ENCODE results near the gene TBX15. TPM values are rescaled to one million over a fixed set of nuclear protein-coding genes. Genes with fewer than 3 reads are reported as not detected.

Gene TBX15
- total RNA-seq, 1 experiment from 2014 or later, result 1.9 TPM

DNA sequence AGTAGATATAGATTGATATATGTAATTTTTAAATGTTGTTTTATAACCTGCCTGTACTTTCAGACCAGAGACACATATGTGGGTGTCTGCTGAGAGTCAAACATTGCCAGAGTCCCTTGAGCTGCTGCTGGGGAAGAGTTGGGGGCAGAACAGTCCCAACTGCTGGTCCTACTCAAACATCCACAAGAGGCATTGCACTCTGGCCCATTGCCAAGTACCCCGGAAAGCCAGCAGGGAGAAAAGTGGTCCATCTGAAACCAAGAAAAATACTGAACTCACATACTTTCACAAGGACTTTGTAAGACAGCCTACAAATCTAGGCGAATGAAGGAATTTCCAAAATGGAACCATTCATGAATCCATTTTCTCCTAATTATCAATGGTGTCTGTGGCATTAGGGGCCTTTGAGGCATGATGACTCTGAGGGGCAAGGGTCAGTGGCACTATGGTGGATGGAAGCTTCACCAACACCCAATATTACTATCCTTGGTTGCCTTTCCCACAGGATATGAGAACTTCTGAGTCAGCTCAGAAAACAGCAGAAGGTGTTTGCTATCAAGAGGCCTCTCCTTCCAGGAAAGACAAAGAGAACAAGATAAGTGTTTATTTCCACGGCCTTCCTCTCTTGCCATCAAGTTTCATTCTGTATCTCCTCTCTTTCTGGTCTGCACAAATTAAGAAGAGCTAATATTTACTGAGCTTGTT lies 7.3 kb upstream of the TBX15 start:
- ChIA-PET POLR2A (no interaction called here), CTCF (no interaction called here)
- Histone ChIP-seq H3K4me3 (ENCODE audit: low read depth in 2 of 2, low read length in 2 of 2) (no peak overlapping the region), H3K27ac (ENCODE audit: low read length) (no peak overlapping the region), H3K27me3 (ENCODE audit: control insufficient read depth, insufficient read depth, low read length) (no peaks in the 10 kb centered on the region), H3K4me1 (ENCODE audit: control insufficient read depth, insufficient read depth, low read length) (no peaks in the 10 kb centered on the region), H3K9me3 (ENCODE audit: control insufficient read depth, insufficient read depth, low read depth, low read length) (no peaks in the 10 kb centered on the region), H3K36me3 (ENCODE audit: control insufficient read depth, insufficient read depth, low read length) (no peaks in the 10 kb centered on the region)
- no peak for DNase-seq (ENCODE audit: low read depth, low spot score)
- in situ Hi-C loops (cut with HindIII; ENCODE audit: low pct_unique_long_range_greater_than_20kb, low sequenced_read_pairs), result no loop called here
- intact Hi-C loops (cut with micrococcal nuclease; ENCODE audit: unreplicated experiment), result no loop called here
- TF ChIP-seq, protein P1, sequence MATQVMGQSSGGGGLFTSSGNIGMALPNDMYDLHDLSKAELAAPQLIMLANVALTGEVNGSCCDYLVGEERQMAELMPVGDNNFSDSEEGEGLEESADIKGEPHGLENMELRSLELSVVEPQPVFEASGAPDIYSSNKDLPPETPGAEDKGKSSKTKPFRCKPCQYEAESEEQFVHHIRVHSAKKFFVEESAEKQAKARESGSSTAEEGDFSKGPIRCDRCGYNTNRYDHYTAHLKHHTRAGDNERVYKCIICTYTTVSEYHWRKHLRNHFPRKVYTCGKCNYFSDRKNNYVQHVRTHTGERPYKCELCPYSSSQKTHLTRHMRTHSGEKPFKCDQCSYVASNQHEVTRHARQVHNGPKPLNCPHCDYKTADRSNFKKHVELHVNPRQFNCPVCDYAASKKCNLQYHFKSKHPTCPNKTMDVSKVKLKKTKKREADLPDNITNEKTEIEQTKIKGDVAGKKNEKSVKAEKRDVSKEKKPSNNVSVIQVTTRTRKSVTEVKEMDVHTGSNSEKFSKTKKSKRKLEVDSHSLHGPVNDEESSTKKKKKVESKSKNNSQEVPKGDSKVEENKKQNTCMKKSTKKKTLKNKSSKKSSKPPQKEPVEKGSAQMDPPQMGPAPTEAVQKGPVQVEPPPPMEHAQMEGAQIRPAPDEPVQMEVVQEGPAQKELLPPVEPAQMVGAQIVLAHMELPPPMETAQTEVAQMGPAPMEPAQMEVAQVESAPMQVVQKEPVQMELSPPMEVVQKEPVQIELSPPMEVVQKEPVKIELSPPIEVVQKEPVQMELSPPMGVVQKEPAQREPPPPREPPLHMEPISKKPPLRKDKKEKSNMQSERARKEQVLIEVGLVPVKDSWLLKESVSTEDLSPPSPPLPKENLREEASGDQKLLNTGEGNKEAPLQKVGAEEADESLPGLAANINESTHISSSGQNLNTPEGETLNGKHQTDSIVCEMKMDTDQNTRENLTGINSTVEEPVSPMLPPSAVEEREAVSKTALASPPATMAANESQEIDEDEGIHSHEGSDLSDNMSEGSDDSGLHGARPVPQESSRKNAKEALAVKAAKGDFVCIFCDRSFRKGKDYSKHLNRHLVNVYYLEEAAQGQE (IDR thresholded peaks at IDR 0.05; ENCODE audit: insufficient read depth in 1 of 2, low read depth in 2 of 2, low read length in 1 of 2), result no peak
- TF ChIP-seq, protein P2, sequence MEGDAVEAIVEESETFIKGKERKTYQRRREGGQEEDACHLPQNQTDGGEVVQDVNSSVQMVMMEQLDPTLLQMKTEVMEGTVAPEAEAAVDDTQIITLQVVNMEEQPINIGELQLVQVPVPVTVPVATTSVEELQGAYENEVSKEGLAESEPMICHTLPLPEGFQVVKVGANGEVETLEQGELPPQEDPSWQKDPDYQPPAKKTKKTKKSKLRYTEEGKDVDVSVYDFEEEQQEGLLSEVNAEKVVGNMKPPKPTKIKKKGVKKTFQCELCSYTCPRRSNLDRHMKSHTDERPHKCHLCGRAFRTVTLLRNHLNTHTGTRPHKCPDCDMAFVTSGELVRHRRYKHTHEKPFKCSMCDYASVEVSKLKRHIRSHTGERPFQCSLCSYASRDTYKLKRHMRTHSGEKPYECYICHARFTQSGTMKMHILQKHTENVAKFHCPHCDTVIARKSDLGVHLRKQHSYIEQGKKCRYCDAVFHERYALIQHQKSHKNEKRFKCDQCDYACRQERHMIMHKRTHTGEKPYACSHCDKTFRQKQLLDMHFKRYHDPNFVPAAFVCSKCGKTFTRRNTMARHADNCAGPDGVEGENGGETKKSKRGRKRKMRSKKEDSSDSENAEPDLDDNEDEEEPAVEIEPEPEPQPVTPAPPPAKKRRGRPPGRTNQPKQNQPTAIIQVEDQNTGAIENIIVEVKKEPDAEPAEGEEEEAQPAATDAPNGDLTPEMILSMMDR (IDR thresholded peaks at IDR 0.05), result no peak
- TF ChIP-seq SIN3A (IDR thresholded peaks at IDR 0.05; ENCODE audit: borderline replicate concordance, insufficient read depth, low read depth, low read length) (no peak), POLR2AphosphoS5 (IDR thresholded peaks at IDR 0.05; ENCODE audit: low read depth, low read length) (no peak), TCF7L2 (IDR thresholded peaks at IDR 0.05; ENCODE audit: low read depth, low read length) (no peak)
- ATAC-seq, result no peak
- BruUV-seq (replicated peaks), result no TSS peak

DNA sequence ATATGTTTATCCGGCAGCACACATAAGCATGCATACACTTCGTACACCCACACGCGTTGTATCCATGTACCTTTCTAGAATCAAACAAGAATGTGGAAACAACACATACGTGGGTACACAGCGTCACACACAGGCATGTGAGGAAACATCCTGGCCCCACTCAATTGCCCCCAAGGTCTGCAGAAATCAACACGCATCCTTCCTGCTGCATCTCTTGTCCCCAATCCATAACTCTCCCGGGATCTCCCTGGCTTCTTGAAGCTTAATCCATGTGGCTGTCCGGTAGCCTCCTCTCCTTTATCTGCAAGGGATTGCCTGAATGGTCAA lies 5.5 kb upstream of the TBX15 start:
- Histone ChIP-seq H3K4me3 (ENCODE audit: low read depth in 2 of 2, low read length in 2 of 2) (no peak overlapping the region), H3K9me3 (ENCODE audit: control insufficient read depth, insufficient read depth, low read depth, low read length) (no peaks in the 10 kb centered on the region), H3K27ac (ENCODE audit: low read length) (no peak overlapping the region), H3K36me3 (ENCODE audit: control insufficient read depth, insufficient read depth, low read length) (no peaks in the 10 kb centered on the region), H3K27me3 (ENCODE audit: control insufficient read depth, insufficient read depth, low read length) (no peaks in the 10 kb centered on the region), H3K4me1 (ENCODE audit: control insufficient read depth, insufficient read depth, low read length) (no peaks in the 10 kb centered on the region)
- intact Hi-C loops (cut with micrococcal nuclease; ENCODE audit: unreplicated experiment), result no loop called here
- CTCF ChIA-PET, result interaction anchor here (0.6 kb wide), 1 partner anchor 86 kb away, joined by 8 read pairs; no protein-coding TSS in a partner anchor
- ATAC-seq, result no peak
- POLR2A ChIA-PET, result no interaction called here
- BruUV-seq (replicated peaks), result no TSS peak
- TF ChIP-seq SIN3A (IDR thresholded peaks at IDR 0.05; ENCODE audit: borderline replicate concordance, insufficient read depth, low read depth, low read length) (no peak), POLR2AphosphoS5 (IDR thresholded peaks at IDR 0.05; ENCODE audit: low read depth, low read length) (no peak), TCF7L2 (IDR thresholded peaks at IDR 0.05; ENCODE audit: low read depth, low read length) (no peak)
- TF ChIP-seq, protein P2 (IDR thresholded peaks at IDR 0.05), result no peak
- TF ChIP-seq, protein P1 (IDR thresholded peaks at IDR 0.05; ENCODE audit: insufficient read depth in 1 of 2, low read depth in 2 of 2, low read length in 1 of 2), result no peak
- DNase-seq (ENCODE audit: low read depth, low spot score), result no peak
- in situ Hi-C loops (cut with HindIII; ENCODE audit: low pct_unique_long_range_greater_than_20kb, low sequenced_read_pairs), result no loop called here
